Muscle layer of duodenum (tissue), 2 donors: ENCODE measurements around the gene SLC1A2.
A peak's percentile ranks its signal among the peaks of the same experiment; 100 is the strongest.

Experiments
- H3K27ac ChIP-seq: one replicate; pipeline ENCODE4 v1.7.0; 2013; ENCODE audit warnings: mild to moderate bottlenecking, low read length
- H3K27me3 ChIP-seq: one replicate; pipeline ENCODE4 v1.7.0; 2013; ENCODE audit warnings: low read depth, mild to moderate bottlenecking, control low read depth, low read length
- H3K36me3 ChIP-seq, 2 donors: one replicate each; pipeline ENCODE4 v1.7.0; 2013; ENCODE audit warnings: low read length in 2 of 2, control low read depth in 1 of 2, mild to moderate bottlenecking in 1 of 2; ENCODE audit not compliant: insufficient read depth in 2 of 2, control insufficient read depth in 1 of 2
- H3K4me1 ChIP-seq, 2 donors: one replicate each; pipeline ENCODE4 v1.7.0; 2013; ENCODE audit warnings: low read length in 2 of 2, mild to moderate bottlenecking in 2 of 2, control low read depth in 1 of 2, moderate library complexity in 1 of 2; ENCODE audit not compliant: insufficient read depth in 2 of 2, control insufficient read depth in 1 of 2
- H3K4me3 ChIP-seq, 2 donors: one replicate each; pipeline ENCODE4 v1.7.0; 2013; ENCODE audit warnings: low read length in 2 of 2, low read depth in 1 of 2, mild to moderate bottlenecking in 1 of 2
- H3K9me3 ChIP-seq, 2 donors: one replicate each; pipeline ENCODE4 v1.7.0; 2013; ENCODE audit warnings: low read length in 2 of 2, control low read depth in 1 of 2, mild to moderate bottlenecking in 1 of 2; ENCODE audit not compliant: control insufficient read depth in 1 of 2
- donor health status: healthy.

Gene SLC1A2

GRCh38 chr11:35427071-35427470, 7.7 kb upstream of the SLC1A2 start:
- no peak overlapping the region for H3K4me3 ChIP-seq
- H3K27ac ChIP-seq: no peak overlapping the region
- H3K4me1 ChIP-seq: peaks cover 0 to 7% of the 10 kb centered on the region in 2 donors
- no peaks in the 10 kb centered on the region for H3K27me3 ChIP-seq
- H3K9me3 ChIP-seq: no peaks in the 10 kb centered on the region
- peaks cover 0 to 9% of the 10 kb centered on the region in 2 donors for H3K36me3 ChIP-seq

GRCh38 chr11:35426351-35426750, 7.0 kb upstream of the SLC1A2 start:
- H3K36me3 ChIP-seq: peaks cover 0 to 8% of the 10 kb centered on the region in 2 donors
- no peak overlapping the region for H3K4me3 ChIP-seq
- no peak overlapping the region for H3K27ac ChIP-seq
- H3K9me3 ChIP-seq: no peaks in the 10 kb centered on the region
- peaks cover 0 to 7% of the 10 kb centered on the region in 2 donors for H3K4me1 ChIP-seq
- H3K27me3 ChIP-seq: no peaks in the 10 kb centered on the region

- Histone ChIP-seq H3K4me3 (no peak overlapping the region), H3K27me3 (peaks cover 2% of the 10 kb centered on the region), H3K27ac (no peak overlapping the region)
Observed at GRCh38 chr11:35425603-35426212, 6.3 kb upstream of the SLC1A2 start.

GRCh38 chr11:35424157-35424940, 5.0 kb upstream of the SLC1A2 start:
- Histone ChIP-seq H3K27me3 (peaks cover 10% of the 10 kb centered on the region), H3K9me3 (no peaks in the 10 kb centered on the region), H3K4me3 (no peak overlapping the region), H3K4me1 (peaks cover 0 to 21% of the 10 kb centered on the region in 2 donors), H3K27ac (no peak overlapping the region), H3K36me3 (no peaks in the 10 kb centered on the region)

More at GRCh38 chr11:35425603-35426212, 6.3 kb upstream of the SLC1A2 start:
- Histone ChIP-seq H3K9me3 (no peaks in the 10 kb centered on the region), H3K36me3 (peaks cover 0 to 1% of the 10 kb centered on the region in 2 donors), H3K4me1 (peaks cover 0 to 7% of the 10 kb centered on the region in 2 donors)

- Histone ChIP-seq H3K27me3 (peaks cover 20% of the 10 kb centered on the region), H3K36me3 (no peaks in the 10 kb centered on the region), H3K4me3 (peak overlapping the region in 1 of 2 donors; percentile 79), H3K4me1 (peaks cover 0 to 26% of the 10 kb centered on the region in 2 donors), H3K9me3 (no peaks in the 10 kb centered on the region), H3K27ac (no peak overlapping the region)
Observed at GRCh38 chr11:35420371-35420770, 1.0 kb upstream of the SLC1A2 start.

GRCh38 chr11:35419830-35420333, 524 bp upstream of the SLC1A2 start:
- H3K27ac ChIP-seq: no peak overlapping the region
- H3K27me3 ChIP-seq: peaks cover 25% of the 10 kb centered on the region
- peak overlapping the region in 1 of 2 donors; percentile 79 for H3K4me3 ChIP-seq

GRCh38 chr11:35418282-35419183, 825 bp downstream of the SLC1A2 start:
- peak overlapping the region; percentile 11 to 79 for H3K4me3 ChIP-seq
- H3K4me1 ChIP-seq: peaks cover 0 to 26% of the 10 kb centered on the region in 2 donors
- peaks cover 27% of the 10 kb centered on the region for H3K27me3 ChIP-seq
- H3K9me3 ChIP-seq: no peaks in the 10 kb centered on the region
- no peak overlapping the region for H3K27ac ChIP-seq
- H3K36me3 ChIP-seq: no peaks in the 10 kb centered on the region

More at GRCh38 chr11:35419830-35420333, 524 bp upstream of the SLC1A2 start:
- no peaks in the 10 kb centered on the region for H3K36me3 ChIP-seq
- H3K4me1 ChIP-seq: peaks cover 0 to 26% of the 10 kb centered on the region in 2 donors
- no peaks in the 10 kb centered on the region for H3K9me3 ChIP-seq

- Histone ChIP-seq H3K4me3 (no peak overlapping the region), H3K36me3 (no peaks in the 10 kb centered on the region), H3K9me3 (no peaks in the 10 kb centered on the region), H3K27ac (no peak overlapping the region), H3K27me3 (peaks cover 23% of the 10 kb centered on the region), H3K4me1 (peaks cover 0 to 24% of the 10 kb centered on the region in 2 donors)
Observed at GRCh38 chr11:35415487-35415886, 3.9 kb downstream of the SLC1A2 start.

- Histone ChIP-seq H3K27ac (no peak overlapping the region), H3K9me3 (no peaks in the 10 kb centered on the region), H3K4me3 (no peak overlapping the region), H3K36me3 (no peaks in the 10 kb centered on the region), H3K27me3 (peaks cover 18% of the 10 kb centered on the region), H3K4me1 (peaks cover 0 to 17% of the 10 kb centered on the region in 2 donors)
Observed at GRCh38 chr11:35414776-35415175, 4.6 kb downstream of the SLC1A2 start.

GRCh38 chr11:35414311-35414710, 5.0 kb downstream of the SLC1A2 start:
- Histone ChIP-seq H3K36me3 (no peaks in the 10 kb centered on the region), H3K27me3 (peaks cover 18% of the 10 kb centered on the region), H3K9me3 (no peaks in the 10 kb centered on the region), H3K4me1 (peaks cover 0 to 13% of the 10 kb centered on the region in 2 donors), H3K4me3 (no peak overlapping the region), H3K27ac (no peak overlapping the region)

GRCh38 chr11:35413598-35413997, 5.8 kb downstream of the SLC1A2 start:
- Histone ChIP-seq H3K27me3 (peaks cover 18% of the 10 kb centered on the region), H3K4me3 (no peak overlapping the region), H3K27ac (no peak overlapping the region), H3K4me1 (peaks cover 0 to 5% of the 10 kb centered on the region in 2 donors), H3K36me3 (no peaks in the 10 kb centered on the region), H3K9me3 (no peaks in the 10 kb centered on the region)
